GM21367 (cell line): Measurements from ENCODE around the gene COLGALT1.
"Not testable (repeated sequence)": the region's sequence is repeated elsewhere in the genome, so short reads cannot be mapped to it uniquely, and the experiment has no call there.

Experiments used
- ATAC-seq: cut with Tn5 transposase; IDR thresholded peaks from one replicate; pipeline ENCODE4 v1.9.1; 2021; ENCODE audit not compliant: unreplicated experiment

Gene COLGALT1

DNA sequence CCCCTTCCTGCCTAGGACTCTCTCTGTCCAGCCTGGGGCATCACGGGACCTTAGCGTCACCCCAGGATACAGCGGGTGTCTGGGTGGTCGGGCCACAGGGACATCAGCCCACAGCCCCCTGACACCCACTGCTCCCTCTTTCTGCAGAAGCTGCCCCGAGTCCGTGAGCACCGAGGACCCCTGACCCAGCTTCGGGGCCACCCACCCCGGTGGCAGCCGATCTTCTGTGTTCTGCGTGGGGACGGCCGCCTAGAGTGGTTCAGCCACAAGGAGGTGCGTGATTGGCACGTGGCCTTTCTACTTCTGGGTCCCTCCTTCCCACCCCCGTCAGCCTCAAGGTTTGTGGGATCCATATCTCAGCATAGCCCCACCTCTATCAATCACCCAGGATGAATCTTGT, 23.3 kb upstream of the COLGALT1 start:
- ATAC-seq: no peak

DNA sequence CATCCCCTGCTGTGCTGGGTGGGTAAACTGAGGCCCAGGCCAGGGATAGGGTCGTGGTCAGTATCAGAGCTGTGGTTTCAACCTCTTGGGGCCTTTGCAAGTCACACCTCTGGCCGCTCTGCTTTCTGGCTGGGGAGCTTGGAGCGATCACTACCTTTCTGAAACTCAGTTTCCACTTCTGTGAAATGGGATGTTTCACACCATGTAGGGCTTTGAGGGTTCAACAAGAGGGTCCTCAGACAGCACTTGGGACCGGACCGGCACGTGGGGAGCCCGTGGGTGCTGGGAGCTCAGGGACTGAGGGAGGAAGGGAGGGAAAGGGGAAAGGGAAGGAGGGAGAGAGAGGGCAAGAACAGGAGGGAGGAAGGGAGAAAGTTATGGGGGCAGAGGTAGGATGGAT, 22.9 kb upstream of the COLGALT1 start:
- no peak for ATAC-seq

GRCh38 chr19:17534767-17535166, 20.7 kb upstream of the COLGALT1 start:
- ATAC-seq: no peak

DNA sequence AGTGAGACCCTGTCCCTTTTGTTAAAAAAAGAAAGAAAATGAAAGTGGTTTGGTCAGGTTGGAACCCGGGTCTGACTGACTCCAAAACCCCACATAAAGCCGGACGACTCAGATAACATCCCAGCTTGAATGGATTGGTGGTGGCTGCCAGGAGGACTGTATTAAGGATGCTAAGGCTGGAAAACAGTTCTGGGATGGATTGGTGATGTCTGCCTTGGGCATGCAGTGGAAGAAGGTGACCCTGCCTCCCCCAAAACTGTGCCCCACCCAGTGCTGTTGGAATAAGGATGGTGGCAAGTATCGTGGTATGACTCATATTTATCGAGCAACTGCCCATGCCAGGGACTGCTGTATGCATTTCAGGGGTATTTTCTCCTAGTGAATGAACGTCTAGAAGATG, 18.5 kb upstream of the COLGALT1 start:
- ATAC-seq: no peak

- ATAC-seq: no peak
Measured at GRCh38 chr19:17538684-17539237, 16.7 kb upstream of the COLGALT1 start.

DNA sequence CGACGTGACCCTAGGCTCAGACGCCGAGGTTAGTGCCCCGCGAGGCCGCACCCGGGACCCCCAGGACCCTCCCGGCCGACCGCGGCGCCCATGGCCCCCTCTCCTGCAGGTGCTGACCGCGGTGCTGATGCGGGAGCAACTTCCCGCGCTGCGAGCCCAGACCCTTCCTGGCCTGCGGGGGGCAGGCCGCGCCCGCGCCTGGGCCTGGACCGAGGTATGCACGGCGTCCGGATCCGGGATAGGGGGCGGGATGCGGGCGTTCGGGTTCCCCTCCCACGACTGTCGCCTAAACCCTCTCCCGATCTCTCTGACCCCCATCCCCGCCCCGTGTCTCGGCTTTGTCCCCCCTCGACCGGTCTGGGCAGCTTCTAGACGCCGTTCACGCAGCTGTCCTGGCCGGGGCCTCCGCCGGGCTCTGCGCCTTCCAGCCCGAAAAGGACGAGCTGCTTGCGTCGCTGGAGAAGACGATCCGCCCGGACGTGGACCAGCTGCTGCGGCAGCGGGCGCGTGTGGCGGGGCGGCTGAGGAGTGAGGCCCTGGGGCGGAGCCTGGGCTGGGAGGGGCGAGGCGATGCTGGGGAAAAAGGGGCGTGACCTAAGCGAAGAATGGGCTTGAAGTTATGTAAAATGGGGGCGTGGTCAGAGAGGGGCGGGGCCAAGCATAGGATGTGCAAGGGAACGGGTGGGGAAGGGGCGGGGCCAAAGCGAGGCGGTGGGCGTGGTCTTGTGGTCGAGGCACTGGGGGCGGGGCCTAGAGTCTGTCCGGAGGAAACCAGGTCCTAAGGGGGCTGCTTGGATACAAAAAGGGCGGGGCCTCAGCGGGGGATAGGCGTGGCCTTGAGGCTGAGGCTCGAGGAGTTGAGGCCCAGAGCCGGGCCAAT, 16.0 kb upstream of the COLGALT1 start:
- no peak for ATAC-seq

- ATAC-seq: no peak
Measured at GRCh38 chr19:17540174-17540573, 15.3 kb upstream of the COLGALT1 start.

- ATAC-seq: no peak
Measured at GRCh38 chr19:17541184-17541759, 14.2 kb upstream of the COLGALT1 start.

GRCh38 chr19:17542042-17542441, 13.4 kb upstream of the COLGALT1 start:
- no peak for ATAC-seq

DNA sequence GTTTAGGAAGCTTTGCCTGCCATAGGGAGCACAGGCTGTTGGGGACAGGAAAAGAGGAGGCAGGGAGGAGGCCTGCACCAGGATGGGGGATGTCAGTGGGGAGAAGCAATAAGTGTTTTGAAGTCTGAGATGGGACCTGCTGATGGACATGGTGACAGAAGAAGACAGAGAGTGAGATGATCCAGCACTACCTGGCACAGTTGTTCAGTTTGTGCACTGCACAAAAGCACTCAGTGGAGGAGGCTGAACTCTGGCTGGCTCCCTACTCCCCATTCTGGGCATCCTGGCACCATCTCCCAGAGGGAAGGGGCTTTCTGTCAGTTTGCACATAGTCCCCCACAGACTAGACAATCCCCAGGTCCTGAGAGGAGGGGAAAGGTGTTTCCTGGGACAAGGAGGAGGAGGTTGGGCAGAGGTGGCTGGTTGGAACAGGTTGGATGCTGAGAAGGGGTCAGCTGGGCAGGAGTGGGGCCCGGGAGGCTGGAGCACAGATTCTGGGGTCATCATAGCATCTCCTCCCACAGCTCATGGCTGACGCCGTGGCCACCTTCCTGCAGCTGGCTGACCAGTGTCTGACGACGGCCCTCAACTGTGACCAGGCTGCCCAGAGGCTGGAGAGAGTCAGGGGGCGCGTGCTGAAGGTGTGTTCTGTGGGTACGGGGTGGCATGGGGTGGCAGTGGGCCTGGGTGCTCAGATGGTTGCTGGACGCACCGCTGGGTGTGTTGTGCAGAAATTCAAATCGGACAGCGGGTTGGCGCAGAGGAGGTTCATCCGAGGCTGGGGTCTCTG, 12.5 kb upstream of the COLGALT1 start:
- ATAC-seq: no peak

- no peak for ATAC-seq
Measured at GRCh38 chr19:17543986-17544385, 11.5 kb upstream of the COLGALT1 start.

DNA sequence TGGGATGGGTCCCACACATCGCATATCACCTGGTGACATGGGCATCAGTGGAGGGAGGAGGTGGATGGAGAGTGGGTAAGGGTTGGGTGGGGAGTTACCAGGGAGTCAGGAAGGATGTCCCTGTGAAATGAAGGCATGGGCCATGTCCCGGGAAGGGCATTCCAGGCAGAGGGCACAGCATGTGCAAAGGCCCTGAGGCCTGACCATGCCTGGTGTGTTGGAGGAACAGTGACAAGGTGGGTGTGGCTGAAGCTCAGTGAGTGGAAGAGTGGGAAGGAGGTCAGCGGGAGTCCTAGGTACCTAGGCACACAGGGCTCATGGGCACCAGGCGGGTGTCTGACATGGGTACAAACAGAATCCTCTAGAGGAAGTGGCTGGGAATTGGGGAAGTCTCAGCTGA, 11.0 kb upstream of the COLGALT1 start:
- no peak for ATAC-seq

GRCh38 chr19:17548145-17548544, 7.3 kb upstream of the COLGALT1 start:
- no peak for ATAC-seq

- ATAC-seq: no peak
Measured at GRCh38 chr19:17549085-17549740, 6.2 kb upstream of the COLGALT1 start.

DNA sequence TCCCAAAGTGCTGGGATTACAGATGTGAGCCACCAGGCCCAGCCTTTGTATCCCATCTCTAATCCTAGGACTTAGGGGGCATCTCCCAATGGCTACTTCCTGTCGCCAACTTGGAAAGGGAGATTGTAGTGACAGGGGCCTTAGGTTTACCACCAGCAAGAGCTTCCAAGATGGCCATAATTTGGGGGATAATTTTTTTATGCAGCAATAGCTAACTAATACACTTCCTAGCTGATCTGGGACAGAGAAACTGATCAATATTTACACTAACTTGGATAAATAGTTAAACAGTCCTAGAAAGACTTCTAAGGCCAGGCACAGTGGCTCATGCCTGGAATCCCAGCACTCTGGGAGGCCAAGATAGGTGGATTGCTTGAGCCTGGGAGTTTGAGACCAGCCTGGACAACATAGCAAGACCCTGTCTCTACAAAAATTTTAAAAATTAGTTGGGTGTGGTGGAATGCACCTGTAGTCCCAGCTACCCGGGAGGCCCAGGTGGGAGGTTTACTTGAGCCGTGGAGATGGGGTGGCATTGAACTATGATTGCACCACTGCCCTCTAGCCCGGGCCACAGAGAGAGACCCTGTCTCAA, 5.3 kb upstream of the COLGALT1 start:
- no peak for ATAC-seq

- not testable (repeated sequence) for ATAC-seq
Measured at GRCh38 chr19:17552735-17553134, 2.7 kb upstream of the COLGALT1 start.

GRCh38 chr19:17553256-17553655, 2.2 kb upstream of the COLGALT1 start:
- ATAC-seq: no peak

GRCh38 chr19:17554968-17555479, 425 bp upstream of the COLGALT1 start:
- no peak for ATAC-seq

DNA sequence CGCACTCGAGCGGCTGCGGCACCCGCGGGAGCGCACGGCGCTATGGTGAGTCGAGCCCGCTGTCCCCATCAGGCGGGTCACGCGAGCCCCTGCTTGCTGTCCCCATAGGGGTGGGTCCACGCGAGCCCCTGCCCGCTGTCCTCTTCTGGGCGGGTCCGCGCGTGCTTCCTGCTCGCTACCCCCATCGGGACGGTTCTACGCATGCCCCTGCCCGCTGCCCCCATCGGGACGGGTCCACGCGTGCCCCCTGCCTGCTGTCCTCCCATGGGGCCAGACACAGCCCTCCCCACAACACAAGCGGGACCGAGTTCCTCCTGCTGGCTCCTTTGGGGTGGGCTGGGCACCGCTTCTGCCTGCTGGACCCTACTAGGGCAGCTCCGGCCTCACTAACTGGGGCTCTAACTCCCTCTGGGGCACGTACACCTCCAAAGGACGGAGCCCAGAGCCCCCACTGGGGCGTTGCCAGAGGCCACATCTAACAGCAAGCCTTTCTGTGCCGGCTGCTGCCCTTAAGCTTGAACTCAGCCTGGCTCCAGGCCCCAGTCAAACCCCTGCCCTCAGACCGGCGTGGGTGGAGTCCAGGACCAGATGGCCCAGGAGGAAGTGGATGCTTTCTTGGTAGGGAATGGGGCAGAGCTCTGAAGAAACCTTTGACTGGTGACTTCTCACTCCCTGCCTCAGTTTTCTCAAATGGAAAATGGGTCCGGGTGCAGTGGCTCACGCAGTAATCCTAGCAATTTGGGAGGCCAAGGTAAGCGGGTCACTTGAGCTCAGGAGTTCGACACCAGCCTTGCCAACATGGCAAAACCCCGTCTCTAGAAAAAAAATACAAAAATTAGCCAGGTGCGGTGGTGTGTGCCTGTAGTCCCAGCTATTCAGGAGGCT, 722 bp downstream of the COLGALT1 start:
- peak; percentile 23 for ATAC-seq
